H9 (cell line): ENCODE results near the gene ZNF618. TPM values are rescaled to one million over a fixed set of nuclear protein-coding genes. Genes with fewer than 3 reads are reported as not detected.

Source experiments
- DNase-seq: peaks from one replicate; pipeline ENCODE4 v3.0.0-alpha.2; 2017
- H2AFZ ChIP-seq: one replicate; pipeline ENCODE4 v1.6.1; 2013; ENCODE audit warnings: mild to moderate bottlenecking, low read length, control low read depth, moderate library complexity
- H2AK5ac ChIP-seq: 2 replicates; pipeline ENCODE4 v1.6.1; 2013; ENCODE audit warnings: low read length, control low read depth, mixed read lengths; ENCODE audit not compliant: insufficient read length
- H2BK120ac ChIP-seq: one replicate; pipeline ENCODE4 v1.6.1; 2013; ENCODE audit warnings: low read depth, mild to moderate bottlenecking, low read length, control low read depth, inconsistent platforms; ENCODE audit not compliant: poor library complexity, severe bottlenecking
- H2BK12ac ChIP-seq: 2 replicates; pipeline ENCODE4 v1.6.1; 2013; ENCODE audit warnings: low read length, control low read depth, mixed read lengths, low read depth; ENCODE audit not compliant: insufficient read length
- H2BK15ac ChIP-seq: 2 replicates; pipeline ENCODE4 v1.6.1; 2013; ENCODE audit warnings: low read depth, low read length, control low read depth
- H2BK20ac ChIP-seq: one replicate; pipeline ENCODE4 v1.6.1; 2013; ENCODE audit warnings: low read depth, mild to moderate bottlenecking, low read length, control low read depth, inconsistent platforms; ENCODE audit not compliant: poor library complexity, severe bottlenecking
- H2BK5ac ChIP-seq: 2 replicates; pipeline ENCODE4 v1.6.1; 2013; ENCODE audit warnings: low read length, control low read depth, mixed read lengths; ENCODE audit not compliant: insufficient read length
- H3K14ac ChIP-seq: 2 replicates; pipeline ENCODE4 v1.6.1; 2013; ENCODE audit warnings: low read length, control low read depth; ENCODE audit not compliant: insufficient read depth
- H3K18ac ChIP-seq: 2 replicates; pipeline ENCODE4 v1.6.1; 2013; ENCODE audit warnings: low read depth, mild to moderate bottlenecking, mixed read lengths, low read length, control low read depth; ENCODE audit not compliant: insufficient read length
- H3K23ac ChIP-seq: 2 replicates; pipeline ENCODE4 v1.6.1; 2013; ENCODE audit warnings: low read length, control low read depth, mixed read lengths, low read depth; ENCODE audit not compliant: insufficient read length
- H3K23me2 ChIP-seq: 2 replicates; pipeline ENCODE4 v1.6.1; 2013; ENCODE audit warnings: low read depth, mild to moderate bottlenecking, mixed read lengths, low read length, control low read depth; ENCODE audit not compliant: insufficient read length, poor library complexity, severe bottlenecking
- H3K27ac ChIP-seq: 2 replicates; pipeline ENCODE4 v1.5.1; 2013; ENCODE audit warnings: low read length, control low read depth, mixed read lengths, low read depth; ENCODE audit not compliant: insufficient read length
- H3K27me3 ChIP-seq: 2 replicates; pipeline ENCODE4 v1.6.1; 2013; ENCODE audit warnings: low read length, control low read depth, inconsistent platforms; ENCODE audit not compliant: insufficient read depth
- H3K4ac ChIP-seq: 2 replicates; pipeline ENCODE4 v1.6.1; 2013; ENCODE audit warnings: low read depth, mild to moderate bottlenecking, control low read depth, inconsistent platforms, low read length, moderate library complexity
- H3K4me1 ChIP-seq: 2 replicates; pipeline ENCODE4 v1.6.1; 2013; ENCODE audit warnings: low read length, control low read depth, inconsistent platforms; ENCODE audit not compliant: insufficient read depth
- H3K4me2 ChIP-seq: 2 replicates; pipeline ENCODE4 v1.6.1; 2013; ENCODE audit warnings: low read length, control low read depth, mixed read lengths; ENCODE audit not compliant: insufficient read length, insufficient read depth
- H3K56ac ChIP-seq: 2 replicates; pipeline ENCODE4 v1.6.1; 2013; ENCODE audit warnings: low read depth, mild to moderate bottlenecking, mixed read lengths, low read length, control low read depth; ENCODE audit not compliant: insufficient read length
- H3K79me1 ChIP-seq: 2 replicates; pipeline ENCODE4 v1.6.1; 2013; ENCODE audit warnings: low read depth, mild to moderate bottlenecking, moderate library complexity, low read length, control low read depth, inconsistent platforms; ENCODE audit not compliant: insufficient read depth, poor library complexity, severe bottlenecking
- H3K79me2 ChIP-seq: 2 replicates; pipeline ENCODE4 v1.6.1; 2013; ENCODE audit warnings: low read length, control low read depth, inconsistent platforms; ENCODE audit not compliant: insufficient read depth
- H3K9ac ChIP-seq: 2 replicates; pipeline ENCODE4 v1.6.1; 2013; ENCODE audit warnings: low read length, control low read depth, mixed read lengths; ENCODE audit not compliant: insufficient read length; ENCODE audit errors: extremely low read depth
- H3K9me3 ChIP-seq: one replicate; pipeline ENCODE4 v1.6.1; 2013; ENCODE audit warnings: low read depth, low read length, inconsistent platforms; ENCODE audit not compliant: control insufficient read depth
- H3T11ph ChIP-seq: one replicate; pipeline ENCODE4 v1.6.1; 2013; ENCODE audit warnings: mild to moderate bottlenecking, low read length, control low read depth, inconsistent platforms
- H4K20me1 ChIP-seq: one replicate; pipeline ENCODE4 v1.6.1; 2013; ENCODE audit not compliant: control insufficient read depth, insufficient read length, insufficient read depth
- H4K5ac ChIP-seq: 2 replicates; pipeline ENCODE4 v1.6.1; 2013; ENCODE audit warnings: low read depth, mild to moderate bottlenecking, mixed read lengths, low read length, control low read depth; ENCODE audit not compliant: insufficient read length
- H4K8ac ChIP-seq: replicated peaks from 2 replicates; pipeline ENCODE4 v1.6.1; 2013; ENCODE audit warnings: low read length, control low read depth, mixed read lengths, low read depth; ENCODE audit not compliant: insufficient read length
- H4K91ac ChIP-seq: 2 replicates; pipeline ENCODE4 v1.6.1; 2013; ENCODE audit warnings: low read depth, mild to moderate bottlenecking, moderate library complexity, mixed read lengths, low read length, control low read depth; ENCODE audit not compliant: insufficient read length
- H3K27ac Mint-ChIP-seq, 3 experiments: 2 replicates in 2 of 3; 3 replicates in 1 of 3; pipeline ENCODE4 v1.8.0; 2020 to 2021; ENCODE audit warnings: mixed read lengths in 3 of 3, mild to moderate bottlenecking in 1 of 3, moderate library complexity in 1 of 3
- H3K27me3 Mint-ChIP-seq: 2 replicates; pipeline ENCODE4 v1.8.0; 2021; ENCODE audit warnings: low read depth, mild to moderate bottlenecking, moderate library complexity, mixed read lengths
- H3K36me3 Mint-ChIP-seq, 3 experiments: 2 replicates in 2 of 3; 3 replicates in 1 of 3; pipeline ENCODE4 v1.8.0; 2020 to 2021; ENCODE audit warnings: low read depth in 3 of 3, mixed read lengths in 3 of 3; ENCODE audit not compliant: insufficient read depth in 1 of 3
- H3K4me1 Mint-ChIP-seq, 2 experiments: 2 replicates each; pipeline ENCODE4 v1.8.0; 2020; ENCODE audit warnings: mixed read lengths in 2 of 2
- H3K4me3 Mint-ChIP-seq, 2 experiments: 2 replicates in 1 of 2; 3 replicates in 1 of 2; pipeline ENCODE4 v1.8.0; 2020 to 2021; ENCODE audit warnings: mild to moderate bottlenecking in 2 of 2, mixed read lengths in 2 of 2, moderate library complexity in 1 of 2
- H3K9me3 Mint-ChIP-seq, 2 experiments: 2 replicates in 1 of 2; 3 replicates in 1 of 2; pipeline ENCODE4 v1.8.0; 2020; ENCODE audit warnings: mild to moderate bottlenecking in 2 of 2, mixed read lengths in 2 of 2, moderate library complexity in 1 of 2
- WGBS: extraction: QIAGEN DNeasy Blood & Tissue Kit; methylation state at CpG from one replicate; pipeline ENCODE4 v1.1.7; 2013; ENCODE audit warnings: missing lambda C conversion rate, low lambda C conversion rate, mixed read lengths; ENCODE audit not compliant: insufficient read length; ENCODE audit errors: extremely low coverage; 5-methylcytosine and 5-hydroxymethylcytosine counted together
- total RNA-seq: library from RNA; stranded (reverse); gene quantifications from 2 replicates; pipeline ENCODE4 v1.2.1, GENCODE V29; 2021
- TF ChIP-seq, protein P1 (sequence below): fragments of 200-600 bp; sonication (generic); conservative IDR thresholded peaks from 3 replicates; pipeline ENCODE4 v1.8.0; 2021; ENCODE audit warnings: antibody characterized with exemption, mild to moderate bottlenecking

The ZNF618 gene
- total RNA-seq, 1 experiment from 2014 or later = 13.6 TPM

- DNase-seq = peak; percentile 23
- Histone ChIP-seq H3K9me3 (no peaks in the 10 kb centered on the region), H2BK12ac (no peak overlapping the region), H2BK20ac (no peak overlapping the region), H4K5ac (no peak overlapping the region), H3K23ac (no peak overlapping the region), H3K14ac (no peak overlapping the region), H2BK15ac (no peak overlapping the region), H4K8ac (no peak overlapping the region), H2BK120ac (no peak overlapping the region), H3K4ac (no peak overlapping the region), H3K4me2 (no peak overlapping the region), H3K18ac (no peak overlapping the region), H3K56ac (no peak overlapping the region), H2BK5ac (no peak overlapping the region), H4K20me1 (no peaks in the 10 kb centered on the region), H3K9ac (no peak overlapping the region), H2AK5ac (no peak overlapping the region), H4K91ac (no peak overlapping the region), H3K79me1 (no peaks in the 10 kb centered on the region), H3K23me2 (no peaks in the 10 kb centered on the region), H3K27me3 (no peaks in the 10 kb centered on the region), H3T11ph (no peak overlapping the region), H3K79me2 (no peaks in the 10 kb centered on the region), H2AFZ (no peak overlapping the region), H3K27ac (no peak overlapping the region), H3K4me1 (no peaks in the 10 kb centered on the region)
- Mint-ChIP-seq H3K4me3 (no peak overlapping the region), H3K27ac (no peak overlapping the region), H3K9me3 (no peaks in the 10 kb centered on the region; a peak in 1 of 5 replicates), H3K27me3 (peaks cover 8% of the 10 kb centered on the region; the same call in 1 of the 2 replicates), H3K36me3 (peaks cover 0 to 17% (median 3%) of the 10 kb centered on the region in 3 experiments; a peak in 4 of 7 replicates), H3K4me1 (peaks cover 2 to 11% of the 10 kb centered on the region in 2 experiments)
- WGBS = no CpG with 5 or more reads among the region's 8 CpGs
- TF ChIP-seq, protein P1, sequence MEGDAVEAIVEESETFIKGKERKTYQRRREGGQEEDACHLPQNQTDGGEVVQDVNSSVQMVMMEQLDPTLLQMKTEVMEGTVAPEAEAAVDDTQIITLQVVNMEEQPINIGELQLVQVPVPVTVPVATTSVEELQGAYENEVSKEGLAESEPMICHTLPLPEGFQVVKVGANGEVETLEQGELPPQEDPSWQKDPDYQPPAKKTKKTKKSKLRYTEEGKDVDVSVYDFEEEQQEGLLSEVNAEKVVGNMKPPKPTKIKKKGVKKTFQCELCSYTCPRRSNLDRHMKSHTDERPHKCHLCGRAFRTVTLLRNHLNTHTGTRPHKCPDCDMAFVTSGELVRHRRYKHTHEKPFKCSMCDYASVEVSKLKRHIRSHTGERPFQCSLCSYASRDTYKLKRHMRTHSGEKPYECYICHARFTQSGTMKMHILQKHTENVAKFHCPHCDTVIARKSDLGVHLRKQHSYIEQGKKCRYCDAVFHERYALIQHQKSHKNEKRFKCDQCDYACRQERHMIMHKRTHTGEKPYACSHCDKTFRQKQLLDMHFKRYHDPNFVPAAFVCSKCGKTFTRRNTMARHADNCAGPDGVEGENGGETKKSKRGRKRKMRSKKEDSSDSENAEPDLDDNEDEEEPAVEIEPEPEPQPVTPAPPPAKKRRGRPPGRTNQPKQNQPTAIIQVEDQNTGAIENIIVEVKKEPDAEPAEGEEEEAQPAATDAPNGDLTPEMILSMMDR = no peak
Observed at GRCh38 chr9:114059047-114059803, 183.1 kb downstream of the ZNF618 start.
